Left colon (tissue), 2 donors: Measurements from ENCODE around the gene SP100. TPM values are rescaled to one million over a fixed set of nuclear protein-coding genes. Genes with fewer than 3 reads are reported as not detected.

ENCODE experiments used
- ATAC-seq: fragments of 200-7000 bp; cut with Tn5 transposase; one replicate; pipeline ENCODE4 v1.9.1; 2020; ENCODE audit warnings: mild to moderate bottlenecking, moderate library complexity
- DNase-seq, 2 donors: peaks; one replicate each; pipeline ENCODE4 v3.0.0-alpha.2; 2020
- intact Hi-C, 2 donors: fragments of 100-400 bp; cut with DNase I in 1 of 2; cut with micrococcal nuclease in 1 of 2; formaldehyde crosslinking; loops; one replicate each; pipeline versions ENCODE4 v1.11.2 to v1.14.0; 2022; cut with DNase I, micrococcal nuclease
- total RNA-seq, 2 donors: library from RNA; stranded (reverse); fragmentation: NEBNext Ultra II Directional; extraction: Animal tissue kit (Norgen Biotek cat#: 25700); gene quantifications; one replicate each; pipeline ENCODE4 v1.2.1, GENCODE V29; 2021
- donor health status: DM: no; HTN: no; CAD: no.
- donor health status: DM: yes; HTN: yes; CAD: no.

SP100 gene
- total RNA-seq, 2 donors from 2014 or later, result 65.5 to 69.3 TPM

GRCh38 chr2:230505162-230505561, 89.2 kb downstream of the SP100 start:
- ATAC-seq (no peak), DNase-seq (no peak)
- intact Hi-C loops, result no loop called here

- ATAC-seq, result peak; percentile 81
- intact Hi-C loops, result no loop called here
- DNase-seq, result no peak
Measured at GRCh38 chr2:230512955-230513748, 97.2 kb downstream of the SP100 start.

DNA sequence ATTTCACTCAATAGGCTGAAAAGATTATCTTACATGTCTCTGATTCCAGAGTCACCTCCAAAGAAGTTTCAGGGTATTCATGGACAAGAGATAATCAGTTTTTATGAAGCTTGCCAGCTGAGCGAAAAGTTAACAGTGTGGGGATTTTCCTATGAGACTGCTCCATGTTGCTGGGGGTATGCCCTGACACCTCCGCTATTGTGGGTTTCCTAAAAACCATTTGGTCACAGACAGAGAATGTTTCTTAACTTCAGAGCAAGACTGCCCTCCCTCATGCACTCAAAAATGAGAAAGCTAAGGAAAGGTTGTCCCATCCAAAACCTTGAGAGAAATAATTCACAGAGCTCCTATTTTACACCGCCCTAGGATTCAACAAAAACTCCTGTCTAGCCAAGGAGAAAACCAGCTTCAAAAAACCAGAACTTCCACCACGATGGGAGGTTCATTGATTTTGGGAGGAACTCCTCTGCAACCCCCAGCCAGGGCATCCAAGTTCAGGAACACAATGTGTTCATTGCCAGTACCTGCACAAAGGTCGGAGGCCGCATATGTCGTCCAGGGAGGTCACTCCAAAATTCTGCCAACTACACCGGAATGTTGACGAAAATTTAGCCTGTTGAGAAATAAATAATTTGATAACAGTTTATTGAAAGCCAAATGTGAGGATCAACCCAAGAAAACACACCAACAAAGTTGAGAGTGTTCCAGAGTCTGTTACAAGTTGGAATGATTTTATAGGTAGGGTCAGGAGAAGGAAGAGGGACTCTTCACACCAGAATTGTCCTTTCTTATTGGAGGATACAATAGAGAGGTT, 104.3 kb downstream of the SP100 start:
- intact Hi-C loops, result no loop called here
- DNase-seq, result no peak
- no peak for ATAC-seq

DNA sequence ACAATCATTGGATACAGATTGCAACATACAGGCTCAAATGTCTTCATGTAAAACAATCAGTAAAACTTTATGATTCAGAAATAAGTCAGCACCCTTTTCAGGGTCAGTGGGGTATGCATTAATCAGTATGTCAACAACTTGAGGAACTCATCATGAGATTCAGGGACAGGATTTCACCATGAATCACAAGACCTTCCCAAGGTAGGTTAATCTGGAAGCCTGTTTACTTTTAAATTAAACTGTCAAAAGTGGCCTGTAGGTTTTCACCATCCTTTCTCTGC, 104.8 kb downstream of the SP100 start:
- no peak for ATAC-seq
- no peak for DNase-seq
- intact Hi-C loops, result no loop called here

- no peak for DNase-seq
- intact Hi-C loops, result no loop called here
- no peak for ATAC-seq
Measured at GRCh38 chr2:230521386-230521785, 105.4 kb downstream of the SP100 start.

- ATAC-seq (no peak), DNase-seq (no peak)
- intact Hi-C loops, result no loop called here
Measured at GRCh38 chr2:230525682-230526081, 109.7 kb downstream of the SP100 start.

DNA sequence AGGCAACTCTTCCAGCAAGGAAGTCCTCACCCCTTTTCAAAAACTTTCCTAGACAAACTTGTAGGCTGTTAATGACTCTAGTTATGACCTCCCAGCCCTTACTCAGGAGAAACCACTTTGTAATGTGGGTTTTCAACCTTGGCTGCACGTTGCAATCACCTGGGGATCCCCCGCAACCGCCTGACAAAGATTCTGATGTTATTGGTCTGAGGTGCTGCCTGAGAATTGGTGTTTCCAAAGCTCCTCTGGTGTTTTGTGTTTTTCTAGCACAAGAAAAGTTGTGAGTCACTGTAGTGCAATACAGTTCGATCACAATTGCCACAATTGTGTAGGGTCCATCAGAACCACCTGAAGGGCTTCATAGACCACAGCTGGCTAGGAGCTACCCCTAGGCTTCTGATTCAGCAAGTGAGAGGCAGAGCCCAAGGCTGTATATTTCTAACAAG, 121.6 kb downstream of the SP100 start:
- DNase-seq (no peak), ATAC-seq (no peak)
- intact Hi-C loops, result no loop called here

DNA sequence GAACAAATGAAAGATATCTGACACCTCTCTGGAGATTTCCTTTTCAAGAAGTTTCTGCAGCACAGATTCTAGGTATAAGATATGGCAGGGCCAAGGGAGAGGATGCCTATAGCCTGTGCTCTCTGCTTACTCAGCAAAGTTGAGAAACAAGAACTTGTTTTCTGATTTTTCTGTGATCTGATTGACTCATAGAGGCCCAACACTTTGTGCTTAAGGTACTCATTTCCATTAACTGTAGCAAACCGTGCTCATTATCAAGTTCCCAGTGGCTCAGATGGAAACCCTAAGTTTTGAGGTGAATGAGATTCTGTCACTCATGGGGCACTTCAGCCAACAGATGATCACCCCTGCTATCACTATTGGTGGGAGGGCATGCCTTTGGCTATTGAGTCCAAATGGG, 124.3 kb downstream of the SP100 start:
- no peak for DNase-seq
- intact Hi-C loops, result no loop called here

GRCh38 chr2:230541934-230542380, 126.0 kb downstream of the SP100 start:
- no peak for ATAC-seq
- intact Hi-C loops, result no loop called here
- no peak for DNase-seq

More for the DNA sequence above, 124.3 kb downstream of the SP100 start:
- no peak for ATAC-seq

DNA sequence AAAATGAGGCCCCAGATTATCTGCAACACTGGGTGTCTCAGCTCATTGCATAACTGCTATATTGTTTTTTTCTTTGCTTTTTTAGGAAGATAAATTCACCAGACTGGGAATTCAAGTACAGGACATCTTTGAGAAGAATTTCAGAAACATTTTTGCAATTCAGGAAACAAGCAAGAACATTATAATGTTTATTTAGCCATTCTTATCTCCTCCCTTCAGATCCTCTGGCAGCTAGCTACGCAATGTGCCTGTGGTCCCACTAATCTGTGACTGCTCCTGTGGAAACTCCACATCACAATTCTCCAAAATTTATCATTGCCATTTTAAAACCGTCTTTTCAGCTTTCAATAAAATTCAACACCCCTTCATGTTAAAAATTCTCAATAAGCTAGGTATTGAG, 126.8 kb downstream of the SP100 start:
- ATAC-seq (no peak), DNase-seq (no peak)
- intact Hi-C loops, result no loop called here

DNA sequence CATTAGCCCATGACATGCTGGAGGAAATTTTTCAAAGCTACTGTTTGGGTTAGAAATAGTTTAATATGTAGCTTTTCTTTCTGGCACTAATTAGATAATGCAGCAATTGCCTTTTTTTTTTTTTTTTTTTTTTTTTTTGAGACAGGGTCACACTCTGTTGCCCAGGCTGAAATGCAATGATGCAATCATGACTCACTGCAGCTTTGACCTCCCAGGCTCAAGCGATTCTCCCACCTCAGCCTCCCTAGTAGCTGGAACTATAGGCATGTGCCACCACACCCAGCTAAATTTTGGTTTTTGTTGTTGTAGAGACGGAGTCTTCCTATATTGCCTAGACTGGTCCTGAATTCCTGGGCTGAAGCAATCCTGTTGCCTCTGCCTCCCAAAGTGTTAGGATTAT, 136.2 kb downstream of the SP100 start:
- DNase-seq (no peak), ATAC-seq (no peak)
- intact Hi-C loops, result no loop called here

DNA sequence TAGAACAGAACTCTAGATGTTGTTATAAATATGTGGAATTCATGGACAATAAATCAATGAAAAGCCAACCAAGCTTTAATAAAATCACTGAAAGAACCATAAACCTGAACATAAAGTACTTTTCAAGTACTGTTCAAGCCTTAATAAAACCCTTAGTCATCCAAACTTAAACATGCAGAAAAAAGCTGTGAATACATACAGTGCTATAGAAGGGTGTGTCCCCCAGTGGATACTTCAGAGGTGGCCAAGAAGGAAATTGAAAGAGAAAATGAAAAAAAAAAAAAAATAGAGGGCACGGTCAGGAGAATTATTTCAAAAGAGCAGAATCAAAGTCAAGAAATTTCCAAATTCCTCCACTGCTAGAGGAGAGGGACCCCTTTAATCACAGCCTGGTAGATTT, 141.1 kb downstream of the SP100 start:
- ATAC-seq (peak; percentile 75), DNase-seq (no peak)
- intact Hi-C loops, result no loop called here

GRCh38 chr2:230564805-230565779, 149.1 kb downstream of the SP100 start:
- ATAC-seq (no peak), DNase-seq (no peak)
- intact Hi-C loops, result no loop called here

DNA sequence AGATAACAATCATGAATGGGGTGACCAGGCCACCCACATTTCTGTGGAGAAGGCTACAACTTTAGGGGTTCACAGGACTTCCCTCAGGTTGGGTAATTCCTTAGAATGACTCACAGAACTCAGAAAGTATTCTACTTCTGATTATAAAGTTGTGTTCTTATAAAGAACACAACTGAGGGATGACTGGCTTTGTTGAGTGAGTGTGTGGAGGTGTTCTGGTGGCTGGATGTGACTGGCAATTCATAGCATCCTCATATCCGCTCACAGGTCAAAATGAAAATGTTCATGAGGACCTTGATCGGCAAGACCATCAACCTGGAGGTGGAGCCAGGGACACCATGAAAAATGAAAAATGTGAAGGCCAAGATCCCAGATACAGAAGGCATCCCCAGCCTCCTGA, 153.3 kb downstream of the SP100 start:
- intact Hi-C loops, result no loop called here
- ATAC-seq (no peak), DNase-seq (no peak)

- no peak for DNase-seq
- no peak for ATAC-seq
- intact Hi-C loops, result no loop called here
Measured at GRCh38 chr2:230570987-230571386, 155.0 kb downstream of the SP100 start.

- no peak for ATAC-seq
- intact Hi-C loops, result no loop called here
- DNase-seq, result no peak
Measured at GRCh38 chr2:230575642-230576324, 159.8 kb downstream of the SP100 start.

- DNase-seq, result no peak
- ATAC-seq, result no peak
- intact Hi-C loops, result no loop called here
Measured at GRCh38 chr2:230577114-230577513, 161.1 kb downstream of the SP100 start.

GRCh38 chr2:230578106-230578505, 162.1 kb downstream of the SP100 start:
- DNase-seq, result no peak
- intact Hi-C loops, result no loop called here
- ATAC-seq, result no peak

DNA sequence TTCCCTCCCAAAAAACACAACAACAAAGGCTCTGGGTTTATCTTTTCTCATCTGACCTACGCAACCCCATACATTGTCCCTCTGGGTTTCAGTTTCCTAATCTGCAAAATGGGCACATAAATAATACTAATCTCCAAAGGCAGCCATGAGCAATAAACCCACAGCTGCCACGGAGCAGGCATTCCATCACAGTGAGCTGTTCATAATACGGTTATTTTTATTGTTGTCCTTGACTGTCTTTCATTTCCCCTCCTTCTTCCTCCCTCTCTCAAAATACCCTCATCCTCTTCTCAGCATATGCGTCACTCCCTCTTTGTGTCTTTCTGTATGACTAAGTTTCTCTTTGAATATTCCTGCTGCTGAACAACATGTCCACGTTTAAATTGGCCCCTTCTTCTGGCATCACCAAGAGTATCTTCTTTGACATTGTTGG, 166.9 kb downstream of the SP100 start:
- ATAC-seq (no peak), DNase-seq (no peak)
- intact Hi-C loops, result no loop called here
